Transverse colon (tissue), 4 donors: ENCODE results near the gene VPS13D.

Source experiments
- POLR2AphosphoS5 ChIP-seq, 3 donors: sonication (generic); formaldehyde crosslinking; IDR thresholded peaks; one replicate each; pipeline ENCODE4 v1.6.1; 2016; ENCODE audit warnings: antibody characterized with exemption in 3 of 3
- TF ChIP-seq, protein P1 (sequence below), 5 experiments: fragments of 200-600 bp in 3 of 5; fragments of 450-650 bp in 2 of 5; sonication (generic) in 3 of 5; IDR thresholded peaks; 1 replicate in 2 of 5; 2 replicates in 3 of 5; pipeline ENCODE4 v1.5.1; 2016 to 2017; ENCODE audit warnings: antibody characterized with exemption in 5 of 5, inconsistent platforms in 3 of 5, mild to moderate bottlenecking in 2 of 5, moderate library complexity in 1 of 5

DNA sequence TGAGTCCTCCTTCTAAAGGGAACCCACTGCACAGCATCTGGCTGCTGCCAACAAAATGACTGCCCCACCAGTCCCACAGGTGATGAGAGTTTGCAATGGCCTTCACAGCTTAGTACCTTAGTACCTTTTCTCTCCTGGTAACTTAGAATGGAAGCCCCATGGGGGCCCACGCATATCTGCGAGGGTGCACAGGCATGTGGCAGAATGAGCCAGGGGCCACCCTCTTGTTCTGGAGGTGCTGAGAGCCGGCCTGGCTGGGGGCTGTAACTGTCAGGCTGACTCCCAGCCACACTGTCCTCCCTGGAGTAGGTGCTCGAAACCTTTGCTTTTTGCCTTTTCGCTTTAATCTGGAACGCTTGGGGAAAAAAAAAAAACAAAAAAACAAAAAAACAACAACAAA is 203.1 kb downstream of the VPS13D start:
- TF ChIP-seq, protein P1, sequence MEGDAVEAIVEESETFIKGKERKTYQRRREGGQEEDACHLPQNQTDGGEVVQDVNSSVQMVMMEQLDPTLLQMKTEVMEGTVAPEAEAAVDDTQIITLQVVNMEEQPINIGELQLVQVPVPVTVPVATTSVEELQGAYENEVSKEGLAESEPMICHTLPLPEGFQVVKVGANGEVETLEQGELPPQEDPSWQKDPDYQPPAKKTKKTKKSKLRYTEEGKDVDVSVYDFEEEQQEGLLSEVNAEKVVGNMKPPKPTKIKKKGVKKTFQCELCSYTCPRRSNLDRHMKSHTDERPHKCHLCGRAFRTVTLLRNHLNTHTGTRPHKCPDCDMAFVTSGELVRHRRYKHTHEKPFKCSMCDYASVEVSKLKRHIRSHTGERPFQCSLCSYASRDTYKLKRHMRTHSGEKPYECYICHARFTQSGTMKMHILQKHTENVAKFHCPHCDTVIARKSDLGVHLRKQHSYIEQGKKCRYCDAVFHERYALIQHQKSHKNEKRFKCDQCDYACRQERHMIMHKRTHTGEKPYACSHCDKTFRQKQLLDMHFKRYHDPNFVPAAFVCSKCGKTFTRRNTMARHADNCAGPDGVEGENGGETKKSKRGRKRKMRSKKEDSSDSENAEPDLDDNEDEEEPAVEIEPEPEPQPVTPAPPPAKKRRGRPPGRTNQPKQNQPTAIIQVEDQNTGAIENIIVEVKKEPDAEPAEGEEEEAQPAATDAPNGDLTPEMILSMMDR (IDR thresholded peaks at IDR 0.05): no peak
- no peak for TF ChIP-seq POLR2AphosphoS5 (IDR thresholded peaks at IDR 0.05)
